NCI-H2227 treated with DMSO at 0.1 percent for 48 hours (cell line): ENCODE data around the gene LMX1B.
"Not testable (repeated sequence)": the region's sequence is repeated elsewhere in the genome, so short reads cannot be mapped to it uniquely, and the experiment has no call there.

ENCODE experiments used
- DNase-seq: peaks from one replicate; lab custom pipeline; 2025; lab: John Stamatoyannopoulos, UW

The LMX1B gene

GRCh38 chr9:126613651-126614050, at the start of gene LMX1B:
Gene LMX1B (plus strand): TSS chr9:126613928. CDS start chr9:126614450, 522 bp downstream.
- DNase-seq = no peak

- DNase-seq = no peak
Measured at GRCh38 chr9:126564128-126564527, 49.6 kb upstream of the LMX1B start.

- DNase-seq = no peak
Measured at GRCh38 chr9:126564716-126565115, 49.0 kb upstream of the LMX1B start.

GRCh38 chr9:126565336-126566128, 48.2 kb upstream of the LMX1B start:
- DNase-seq = no peak

GRCh38 chr9:126569036-126569435, 44.7 kb upstream of the LMX1B start:
- DNase-seq = no peak

- no peak for DNase-seq
Measured at GRCh38 chr9:126578029-126578428, 35.7 kb upstream of the LMX1B start.

GRCh38 chr9:126580319-126580718, 33.4 kb upstream of the LMX1B start:
- not testable (repeated sequence) for DNase-seq

GRCh38 chr9:126581893-126582292, 31.8 kb upstream of the LMX1B start:
- no peak for DNase-seq

GRCh38 chr9:126582427-126582826, 31.3 kb upstream of the LMX1B start:
- no peak for DNase-seq

- no peak for DNase-seq
Measured at GRCh38 chr9:126583144-126583760, 30.5 kb upstream of the LMX1B start.

- no peak for DNase-seq
Measured at GRCh38 chr9:126584611-126585010, 29.1 kb upstream of the LMX1B start.

- no peak for DNase-seq
Measured at GRCh38 chr9:126586236-126586635, 27.5 kb upstream of the LMX1B start.

- no peak for DNase-seq
Measured at GRCh38 chr9:126587187-126588185, 26.2 kb upstream of the LMX1B start.

- no peak for DNase-seq
Measured at GRCh38 chr9:126588491-126589168, 25.1 kb upstream of the LMX1B start.

GRCh38 chr9:126589349-126589748, 24.4 kb upstream of the LMX1B start:
- DNase-seq = no peak

- DNase-seq = no peak
Measured at GRCh38 chr9:126591083-126591482, 22.6 kb upstream of the LMX1B start.

- DNase-seq = no peak
Measured at GRCh38 chr9:126591922-126592321, 21.8 kb upstream of the LMX1B start.

- no peak for DNase-seq
Measured at GRCh38 chr9:126592461-126592860, 21.3 kb upstream of the LMX1B start.

GRCh38 chr9:126595982-126596381, 17.7 kb upstream of the LMX1B start:
- DNase-seq = no peak

- no peak for DNase-seq
Measured at GRCh38 chr9:126599047-126599650, 14.6 kb upstream of the LMX1B start.
